CD4-positive, alpha-beta T cell (primary cell): ENCODE data around the gene USP17L17. TPM values are rescaled to one million over a fixed set of nuclear protein-coding genes. Genes with fewer than 3 reads are reported as not detected.
"Not testable (repeated sequence)": the region's sequence is repeated elsewhere in the genome, so short reads cannot be mapped to it uniquely, and the experiment has no call there.

Experiments used
- ATAC-seq: fragments of 200-7000 bp; cut with Tn5 transposase; one replicate; pipeline ENCODE4 v1.10.0; 2022; ENCODE audit warnings: mild to moderate bottlenecking; ENCODE audit not compliant: poor library complexity
- CTCF ChIA-PET: fragments of 350-600 bp; sonication (Branson Sonifier 250); formaldehyde crosslinking; loops from one replicate; lab custom pipeline; 2021; ENCODE audit warnings: antibody characterized with exemption, inconsistent platforms; lab: Charles Lee
- POLR2A ChIA-PET: fragments of 350-600 bp; sonication (Branson Sonifier 250); formaldehyde crosslinking; loops from one replicate; lab custom pipeline; 2021; ENCODE audit warnings: antibody characterized with exemption, inconsistent platforms; lab: Charles Lee
- DNase-seq, 14 experiments: peaks; one replicate each; pipeline ENCODE4 v3.0.0-alpha.2; 2013 to 2020; ENCODE audit warnings: mixed read lengths in 2 of 14
- H3K27ac ChIP-seq, 2 donors: one replicate each; pipeline versions ENCODE4 v1.5.1 to v1.7.0; 2013; ENCODE audit warnings: low read length in 2 of 2, low read depth in 1 of 2, mild to moderate bottlenecking in 1 of 2
- H3K27me3 ChIP-seq, 2 experiments: 1 replicate in 1 of 2; 2 replicates in 1 of 2; pipeline versions ENCODE4 v1.6.1 to v1.7.0; 2013; ENCODE audit warnings: low read length in 2 of 2, control low read depth in 1 of 2, mild to moderate bottlenecking in 1 of 2, moderate library complexity in 1 of 2; ENCODE audit not compliant: insufficient read depth in 2 of 2, control insufficient read depth in 1 of 2
- H3K36me3 ChIP-seq: one replicate; pipeline ENCODE4 v1.6.1; 2013; ENCODE audit warnings: low read length, control low read depth; ENCODE audit not compliant: insufficient read depth
- H3K4me1 ChIP-seq: one replicate; pipeline ENCODE4 v1.6.1; 2013; ENCODE audit warnings: low read length, control low read depth; ENCODE audit not compliant: insufficient read depth
- H3K4me3 ChIP-seq: one replicate; pipeline ENCODE4 v1.5.1; 2013; ENCODE audit warnings: mild to moderate bottlenecking, low read length, moderate library complexity
- H3K9me3 ChIP-seq, 2 experiments: 1 replicate in 1 of 2; 2 replicates in 1 of 2; pipeline versions ENCODE4 v1.6.1 to v1.7.0; 2013; ENCODE audit warnings: low read length in 2 of 2, mild to moderate bottlenecking in 2 of 2, control low read depth in 1 of 2, moderate library complexity in 1 of 2; ENCODE audit not compliant: control insufficient read depth in 1 of 2, insufficient read depth in 1 of 2
- H3K27ac Mint-ChIP-seq: one replicate; pipeline ENCODE4 v1.8.0; 2020; ENCODE audit warnings: mixed read lengths
- H3K27me3 Mint-ChIP-seq: one replicate; pipeline ENCODE4 v1.8.0; 2021; ENCODE audit warnings: mixed read lengths
- H3K36me3 Mint-ChIP-seq: one replicate; pipeline ENCODE4 v1.8.0; 2021; ENCODE audit warnings: low read depth, mixed read lengths
- H3K4me1 Mint-ChIP-seq: one replicate; pipeline ENCODE4 v1.8.0; 2021; ENCODE audit warnings: low read depth, mixed read lengths
- H3K4me3 Mint-ChIP-seq: one replicate; pipeline ENCODE4 v1.8.0; 2020; ENCODE audit warnings: mild to moderate bottlenecking, mixed read lengths
- H3K9me3 Mint-ChIP-seq: one replicate; pipeline ENCODE4 v1.8.0; 2020; ENCODE audit warnings: mixed read lengths
- intact Hi-C, 2 experiments: fragments of 100-400 bp; cut with DNase I in 1 of 2; cut with micrococcal nuclease in 1 of 2; formaldehyde crosslinking; loops; one replicate each; pipeline versions ENCODE4 v1.15.1 to v1.9.0; 2023 to 2025; cut with DNase I, micrococcal nuclease
- total RNA-seq, 174 experiments: library from RNA in 2 of 174; stranded (reverse) in 2 of 174; gene quantifications; one replicate each; pipeline ENCODE4 v1.2.3 and lab custom pipeline; 2021 to 2026

Gene USP17L17
- total RNA-seq, 2 experiments from 2014 or later: not detected

DNA sequence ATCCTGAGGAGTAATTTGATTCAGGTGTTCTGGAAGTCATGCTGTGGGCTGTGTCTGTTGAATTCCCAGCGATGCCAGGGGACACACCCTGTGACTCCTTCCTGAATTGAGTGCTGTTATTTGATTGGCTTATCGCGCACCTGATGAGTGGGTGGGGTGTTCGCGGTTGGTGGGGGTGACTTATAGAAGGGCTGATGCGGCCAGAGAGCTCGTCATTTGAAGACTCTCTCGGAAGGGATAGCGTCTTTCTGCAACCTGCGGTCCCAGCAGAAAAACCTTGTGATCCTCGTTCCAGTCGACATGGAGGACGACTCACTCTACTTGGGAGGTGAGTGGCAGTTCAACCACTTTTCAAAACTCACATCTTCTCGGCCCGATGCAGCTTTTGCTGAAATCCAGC lies 23.6 kb downstream of the USP17L17 start, which contains the start of gene USP17L22:
TSS of gene USP17L22 (plus strand) at position 301 of the 400 bp plus-strand sequence. CDS start at position 301, 0 bp downstream.
- H3K9me3 Mint-ChIP-seq, DNase-seq, H3K27ac Mint-ChIP-seq, H3K27me3 Mint-ChIP-seq, H3K4me3 Mint-ChIP-seq, H3K27me3 ChIP-seq, H3K4me3 ChIP-seq, CTCF ChIA-PET, H3K4me1 Mint-ChIP-seq, H3K4me1 ChIP-seq, H3K27ac ChIP-seq, intact Hi-C loops, H3K9me3 ChIP-seq, ATAC-seq, POLR2A ChIA-PET, H3K36me3 ChIP-seq, H3K36me3 Mint-ChIP-seq: not testable (repeated sequence)

DNA sequence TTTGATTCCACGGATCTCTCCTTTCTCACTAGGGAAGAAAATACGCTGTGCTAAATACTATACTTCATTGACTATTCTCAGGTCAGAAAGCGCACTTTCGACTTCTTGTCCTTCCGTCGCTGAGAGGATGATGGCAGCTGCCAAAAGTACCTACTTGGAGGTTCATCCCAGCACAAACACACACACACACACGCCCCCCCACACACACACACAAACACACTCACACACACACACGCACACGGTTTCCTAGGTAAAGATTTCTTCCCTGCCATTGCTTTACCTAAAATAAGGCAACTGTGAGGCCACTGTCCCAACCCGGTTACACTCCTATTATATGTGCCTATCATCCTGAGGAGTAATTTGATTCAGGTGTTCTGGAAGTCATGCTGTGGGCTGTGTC lies 28.0 kb downstream of the USP17L17 start:
- intact Hi-C loops, POLR2A ChIA-PET, H3K27me3 ChIP-seq, CTCF ChIA-PET, H3K36me3 Mint-ChIP-seq, H3K4me3 ChIP-seq, H3K4me1 ChIP-seq, H3K4me1 Mint-ChIP-seq, H3K9me3 ChIP-seq, ATAC-seq, H3K9me3 Mint-ChIP-seq, H3K27ac Mint-ChIP-seq, H3K36me3 ChIP-seq, H3K27me3 Mint-ChIP-seq, H3K4me3 Mint-ChIP-seq, H3K27ac ChIP-seq: not testable (repeated sequence)
- peak in 4 of 14 experiments; percentile 0 to 51 (median 14) for DNase-seq

Other genes starting within 250 kb of the USP17L17 start
- under 1 TPM in 1 of 2 experiments, not detected in 1; 0.08 TPM for gene FAM90A26, start 73.5 kb upstream of the USP17L17 start, total RNA-seq
- gene USP17L10, start 33.2 kb upstream of the USP17L17 start, total RNA-seq: not detected
- gene USP17L11, start 28.5 kb upstream of the USP17L17 start, total RNA-seq: not detected
- gene USP17L12, start 23.7 kb upstream of the USP17L17 start, total RNA-seq: not detected
- not detected for gene USP17L13, start 19.0 kb upstream of the USP17L17 start, total RNA-seq
- not detected for gene USP17L15, start 9.5 kb upstream of the USP17L17 start, total RNA-seq
- not detected for gene USP17L18, start 4.8 kb downstream of the USP17L17 start, total RNA-seq
- not detected for gene USP17L19, start 9.5 kb downstream of the USP17L17 start, total RNA-seq
- not detected for gene USP17L20, start 14.2 kb downstream of the USP17L17 start, total RNA-seq
- not detected for gene USP17L21, start 19.0 kb downstream of the USP17L17 start, total RNA-seq
- not detected for gene USP17L22, start 23.7 kb downstream of the USP17L17 start, total RNA-seq
- gene USP17L24, start 81.3 kb downstream of the USP17L17 start, total RNA-seq: not detected
- gene USP17L25, start 86.0 kb downstream of the USP17L17 start, total RNA-seq: not detected
- not detected for gene USP17L26, start 90.8 kb downstream of the USP17L17 start, total RNA-seq
- gene USP17L5, start 95.5 kb downstream of the USP17L17 start, total RNA-seq: not detected
- gene USP17L27, start 100.3 kb downstream of the USP17L17 start, total RNA-seq: not detected
- not detected for gene USP17L28, start 105.0 kb downstream of the USP17L17 start, total RNA-seq
- gene USP17L29, start 109.8 kb downstream of the USP17L17 start, total RNA-seq: not detected
- not detected for gene USP17L30, start 119.2 kb downstream of the USP17L17 start, total RNA-seq
- gene DEFB131A, start 200.5 kb downstream of the USP17L17 start, total RNA-seq: not detected